K562 (cell line): ENCODE data around the gene SCYL3. TPM values are rescaled to one million over a fixed set of nuclear protein-coding genes. Genes with fewer than 3 reads are reported as not detected.

Experiments used
- ATAC-seq: fragments of 200-7000 bp; cut with Tn5 transposase; 3 replicates; pipeline ENCODE4 v1.9.1; 2020; ENCODE audit warnings: moderate library complexity
- BruUV-seq: library from RNA; stranded (reverse); fragments of 400-500 nt; replicated peaks from 2 replicates; lab custom pipeline; 2021; lab: Mats Ljungman, UMichigan
- CTCF ChIA-PET: fragments of 300-600 bp; formaldehyde crosslinking; extraction: SDS; loops from one replicate; lab custom pipeline; 2021; ENCODE audit warnings: low intra/inter-chr PET ratio; lab: Yijun Ruan, JAX
- POLR2A ChIA-PET: fragments of 300-600, 350-650 bp; sonication (Branson Sonifier 250); formaldehyde crosslinking; extraction: SDS; loops from one replicate; lab custom pipeline; 2021; ENCODE audit warnings: antibody characterized with exemption, inconsistent platforms; lab: Yijun Ruan, JAX
- DNase-seq, 4 experiments: peaks; one replicate each; pipeline versions ENCODE4 v3.0.0 to v3.0.0-alpha.2; 2011 to 2018; ENCODE audit warnings: low spot score in 3 of 4, mixed read lengths in 3 of 4; ENCODE audit errors: extremely low read depth in 1 of 4
- FAIRE-seq: peaks from 2 replicates; lab custom pipeline; 2011; peaks lifted over from hg19 to GRCh38; lab: Jason Lieb, UNC
- H2AFZ ChIP-seq: 2 replicates; pipeline ENCODE4 v1.6.0; 2011; ENCODE audit warnings: low read depth, low read length, control low read depth, inconsistent platforms
- H3K27ac ChIP-seq: fragments of 200-600 bp; 3 replicates; pipeline ENCODE4 v1.8.0; 2011; ENCODE audit warnings: low read depth, mild to moderate bottlenecking, control low read depth, inconsistent platforms, low read length, moderate library complexity, mixed read lengths; ENCODE audit errors: extremely low read depth
- H3K27me3 ChIP-seq, 2 experiments: fragments of 300-600 bp in 1 of 2; 2 replicates in 1 of 2; 3 replicates in 1 of 2; pipeline versions ENCODE4 v1.6.0 to v1.8.0; 2011; ENCODE audit warnings: inconsistent platforms in 2 of 2, low read length in 2 of 2, mild to moderate bottlenecking in 1 of 2, mixed read lengths in 1 of 2, moderate library complexity in 1 of 2; ENCODE audit not compliant: control insufficient read depth in 2 of 2, insufficient read depth in 2 of 2
- H3K36me3 ChIP-seq: fragments of 300-600 bp; 3 replicates; pipeline ENCODE4 v1.8.0; 2011; ENCODE audit warnings: mild to moderate bottlenecking, low read length, inconsistent platforms; ENCODE audit not compliant: control insufficient read depth, insufficient read depth
- H3K4me1 ChIP-seq, 2 experiments: fragments of 200-600 bp in 1 of 2; replicated peaks in 1 of 2; 2 replicates in 1 of 2; 3 replicates in 1 of 2; pipeline versions ENCODE4 v1.5.1 to v1.8.0; 2011; ENCODE audit warnings: inconsistent platforms in 2 of 2, low read length in 2 of 2, mild to moderate bottlenecking in 1 of 2, mixed read lengths in 1 of 2, moderate library complexity in 1 of 2; ENCODE audit not compliant: control insufficient read depth in 2 of 2, insufficient read depth in 2 of 2
- H3K4me2 ChIP-seq: 2 replicates; pipeline ENCODE4 v1.6.1; 2011; ENCODE audit warnings: low read length, control low read depth, inconsistent platforms, mixed read lengths; ENCODE audit not compliant: insufficient read depth
- H3K4me3 ChIP-seq: fragments of 200-600 bp; sonication (generic), shearing (Covaris generic); 2 replicates; pipeline ENCODE4 v1.5.1; 2016; ENCODE audit warnings: control low read depth, inconsistent platforms
- H3K79me2 ChIP-seq: fragments of 200-600 bp; 3 replicates; pipeline ENCODE4 v1.8.0; 2011; ENCODE audit warnings: low read length, inconsistent platforms; ENCODE audit not compliant: control insufficient read depth, insufficient read depth
- H3K9ac ChIP-seq, 2 experiments: 2 replicates each; pipeline versions ENCODE4 v1.6.0 to v1.6.1; 2011; ENCODE audit warnings: low read depth in 2 of 2, low read length in 2 of 2, control low read depth in 1 of 2, inconsistent platforms in 1 of 2, mild to moderate bottlenecking in 1 of 2, mixed read lengths in 1 of 2; ENCODE audit not compliant: insufficient read depth in 1 of 2
- H3K9me1 ChIP-seq: one replicate; pipeline ENCODE4 v1.6.0; 2011; ENCODE audit warnings: inconsistent platforms, mild to moderate bottlenecking, low read length, moderate library complexity; ENCODE audit not compliant: control insufficient read depth, insufficient read depth
- H3K9me3 ChIP-seq: replicated peaks from 2 replicates; pipeline ENCODE4 v1.5.1; 2011; ENCODE audit warnings: low read depth, low read length, inconsistent platforms; ENCODE audit not compliant: control insufficient read depth, insufficient read depth
- H4K20me1 ChIP-seq: replicated peaks from 2 replicates; pipeline ENCODE4 v1.6.1; 2011; ENCODE audit warnings: low read length, inconsistent platforms, mixed read lengths; ENCODE audit not compliant: control insufficient read depth, insufficient read depth
- ELF4 ChIP-seq: fragments of 450-650 bp; formaldehyde crosslinking; IDR thresholded peaks from 2 replicates; pipeline ENCODE4 v1.4.0; 2022; ENCODE audit warnings: missing genetic modification characterization
- MBD2 ChIP-seq: sonication (generic); IDR thresholded peaks from 2 replicates; pipeline ENCODE4 v1.6.1; 2016; ENCODE audit warnings: low read depth, borderline replicate concordance
- MCM3 ChIP-seq: fragments of 450-650 bp; IDR thresholded peaks from 2 replicates; pipeline ENCODE4 v1.6.1; 2016
- RUNX1 ChIP-seq: sonication (generic); IDR thresholded peaks from 2 replicates; pipeline ENCODE4 v1.6.1; 2016; ENCODE audit warnings: antibody characterized with exemption, low read depth
- TARDBP ChIP-seq: fragments of 450-650 bp; IDR thresholded peaks from 2 replicates; pipeline ENCODE4 v1.6.1; 2016
- TCF7 ChIP-seq: sonication (generic); IDR thresholded peaks from 2 replicates; pipeline ENCODE4 v1.6.1; 2016; ENCODE audit warnings: antibody characterized with exemption, borderline replicate concordance
- TFE3 ChIP-seq: fragments of 450-650 bp; formaldehyde crosslinking; IDR thresholded peaks from 2 replicates; pipeline ENCODE4 v1.4.0; 2020; ENCODE audit warnings: mild to moderate bottlenecking, mixed read lengths
- ZNF280A ChIP-seq: fragments of 450-650 bp; IDR thresholded peaks from 2 replicates; pipeline ENCODE4 v1.6.1; 2018; ENCODE audit warnings: mild to moderate bottlenecking, low read depth; ENCODE audit not compliant: partially characterized antibody
- in situ Hi-C: fragments of 300-500 bp; cut with MboI; formaldehyde crosslinking; loops from 4 replicates; pipeline ENCODE4 v1.15.0; 2018; ENCODE audit warnings: inconsistent platforms, mixed read lengths
- intact Hi-C: fragments of 100-400 bp; cut with micrococcal nuclease; formaldehyde crosslinking; loops from 2 replicates; pipeline ENCODE4 v1.14.2; 2022
- polyA plus RNA-seq, 8 experiments: library from polyadenylated mRNA; depleted of rRNA in 4 of 8; stranded (reverse) in 5 of 8; unstranded in 3 of 8; fragments of >200 nt; fragmentation: Nextera tagmentation in 2 of 8; fragmentation: Illumina TruSeq in 1 of 8; extraction: Ambion mirVana in 2 of 8; extraction: Trizol in 1 of 8; gene quantifications; 2 replicates each; pipeline versions ENCODE4 v1.2.1 to v1.2.3, GENCODE V29; 2011 to 2014; ENCODE audit warnings: inconsistent platforms in 1 of 8, missing spikeins in 1 of 8
- total RNA-seq, 7 experiments: library from RNA; depleted of rRNA in 6 of 7; stranded (reverse); fragments of >200 nt in 6 of 7; fragmentation: Illumina TruSeq in 2 of 7; extraction: Trizol in 2 of 7; gene quantifications; 2 replicates each; pipeline versions ENCODE4 v1.2.1 to v1.2.3, GENCODE V29; 2011 to 2021; ENCODE audit warnings: low replicate concordance in 1 of 7

SCYL3 gene
- total and polyA plus RNA-seq, 9 of the 15 experiments (the other 6 are each of a cell fraction or from before 2014, with no cell fraction given): 3.6 to 11.4 (median 7.1) TPM

DNA sequence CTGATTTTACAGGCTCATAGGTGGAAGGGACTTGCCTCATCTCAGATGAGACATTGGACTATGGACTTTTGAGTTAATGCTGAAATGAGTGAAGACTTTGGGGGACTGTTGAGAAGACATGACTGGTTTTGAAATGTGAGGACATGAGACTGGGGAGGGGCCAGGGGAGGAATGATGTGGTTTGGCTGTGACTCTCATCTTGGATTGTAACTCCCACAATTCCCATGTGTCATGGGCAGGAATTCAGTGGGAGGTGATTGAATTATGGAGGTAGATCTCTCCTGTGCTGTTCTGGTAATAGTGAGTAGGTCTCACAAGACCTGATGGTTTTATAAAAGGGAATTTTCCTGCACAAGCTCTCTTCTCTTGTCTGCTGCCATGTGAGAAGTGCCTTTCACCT is 20.8 kb downstream of the SCYL3 start:
- FAIRE-seq (no peak), DNase-seq (no peak), ATAC-seq (no peak)
- no TSS peak for BruUV-seq
- in situ Hi-C loops: no loop called here
- no peaks in the 10 kb centered on the region for H4K20me1 ChIP-seq
- ChIA-PET POLR2A (interaction anchor here (0.6 kb wide), 1 partner anchor 1204 kb away, joined by 3 read pairs; no protein-coding TSS in a partner anchor), CTCF (no interaction called here)
- no peaks in the 10 kb centered on the region for H3K4me1 ChIP-seq
- H3K9me1 ChIP-seq: no peaks in the 10 kb centered on the region
- H3K27ac ChIP-seq: no peak overlapping the region
- H3K9me3 ChIP-seq: peaks cover 7% of the 10 kb centered on the region; the same call in 1 of the 2 replicates
- no peak overlapping the region for H2AFZ ChIP-seq
- no peak overlapping the region for H3K4me2 ChIP-seq
- H3K79me2 ChIP-seq: no peaks in the 10 kb centered on the region
- intact Hi-C loops: no loop called here
- H3K4me3 ChIP-seq: no peak overlapping the region
- TF ChIP-seq TFE3 (CRISPR knock-in tag) (no peak), ZNF280A (no peak), ELF4 (CRISPR knock-in tag) (no peak), TCF7 (no peak), RUNX1 (no peak), MBD2 (no peak), TARDBP (no peak), MCM3 (no peak)
- H3K9ac ChIP-seq: no peak overlapping the region
- H3K36me3 ChIP-seq: peaks cover 82% of the 10 kb centered on the region
- H3K27me3 ChIP-seq: no peaks in the 10 kb centered on the region
